Neural cell (in vitro differentiated cells): Measurements from ENCODE around the gene ITGB5. TPM values are rescaled to one million over a fixed set of nuclear protein-coding genes. Genes with fewer than 3 reads are reported as not detected.

ENCODE experiments used
- H2AFZ ChIP-seq: fragments of 200-600, 300-800 bp; sonication (generic), shearing (Covaris generic); 2 replicates; pipeline ENCODE4 v1.6.0; 2014; ENCODE audit warnings: low read depth, mild to moderate bottlenecking, antibody characterized with exemption, low read length, moderate library complexity
- H3F3A ChIP-seq: fragments of 200-600 bp; shearing (Covaris generic); 2 replicates; pipeline ENCODE4 v1.6.1; 2016; ENCODE audit warnings: mild to moderate bottlenecking, moderate library complexity, mixed read lengths, antibody characterized with exemption, low read length; ENCODE audit not compliant: insufficient read depth, poor library complexity, severe bottlenecking
- H3K27ac ChIP-seq: fragments of 200-600, 300-800 bp; sonication (generic), shearing (Covaris generic); 2 replicates; pipeline ENCODE4 v1.5.1; 2014; ENCODE audit warnings: mild to moderate bottlenecking, low read length, moderate library complexity
- H3K27me3 ChIP-seq: fragments of 300-800, 200-600 bp; sonication (generic), shearing (Covaris generic); 2 replicates; pipeline ENCODE4 v1.6.0; 2014; ENCODE audit warnings: mild to moderate bottlenecking, low read depth, low read length, moderate library complexity; ENCODE audit not compliant: insufficient read depth
- H3K36me3 ChIP-seq: fragments of 300-800, 200-600 bp; sonication (generic), shearing (Covaris generic); 2 replicates; pipeline ENCODE4 v1.5.1; 2014; ENCODE audit warnings: mild to moderate bottlenecking, antibody characterized with exemption, low read length, moderate library complexity; ENCODE audit not compliant: insufficient read depth
- H3K4me2 ChIP-seq: fragments of 300-800, 200-600 bp; sonication (generic), shearing (Covaris generic); 2 replicates; pipeline ENCODE4 v1.6.0; 2014; ENCODE audit warnings: mild to moderate bottlenecking, low read length
- H3K4me3 ChIP-seq: fragments of 300-800, 200-600 bp; sonication (generic), shearing (Covaris generic); 2 replicates; pipeline ENCODE4 v1.5.1; 2014; ENCODE audit warnings: mild to moderate bottlenecking, low read length, moderate library complexity
- H3K79me2 ChIP-seq: fragments of 200-600 bp; shearing (Covaris generic); replicated peaks from 2 replicates; pipeline ENCODE4 v1.6.0; 2014; ENCODE audit warnings: mild to moderate bottlenecking, low read length, moderate library complexity; ENCODE audit not compliant: insufficient read depth
- H3K9ac ChIP-seq: fragments of 300-800, 200-600 bp; sonication (generic), shearing (Covaris generic); 2 replicates; pipeline ENCODE4 v1.6.1; 2016; ENCODE audit warnings: mild to moderate bottlenecking, low read length, mixed read lengths
- H3K9me2 ChIP-seq: fragments of 200-600 bp; shearing (Covaris generic); 2 replicates; pipeline ENCODE4 v1.6.1; 2016; ENCODE audit warnings: mild to moderate bottlenecking, low read length, mixed read lengths; ENCODE audit not compliant: insufficient read depth
- H3K9me3 ChIP-seq: fragments of 200-600, 300-800 bp; sonication (generic), shearing (Covaris generic); 2 replicates; pipeline ENCODE4 v1.6.1; 2016; ENCODE audit warnings: mild to moderate bottlenecking, mixed run types, low read length, moderate library complexity, mixed read lengths
- H4K20me1 ChIP-seq: fragments of 200-600 bp; shearing (Covaris generic); 2 replicates; pipeline ENCODE4 v1.6.1; 2016; ENCODE audit warnings: mild to moderate bottlenecking, mixed run types; ENCODE audit not compliant: insufficient read depth
- EP300 ChIP-seq: fragments of 450-650 bp; conservative IDR thresholded peaks from 2 replicates; pipeline ENCODE4 v1.6.1; 2014; ENCODE audit warnings: antibody characterized with exemption, mild to moderate bottlenecking, moderate library complexity; ENCODE audit not compliant: poor library complexity, severe bottlenecking
- EZH2 ChIP-seq: fragments of 200-600, 300-800 bp; shearing (Covaris generic), sonication (generic); IDR thresholded peaks from 2 replicates; pipeline ENCODE4 v1.6.1; 2014; ENCODE audit warnings: antibody characterized with exemption, low read length, borderline replicate concordance, mild to moderate bottlenecking; ENCODE audit not compliant: insufficient read depth, poor library complexity, severe bottlenecking
- MXI1 ChIP-seq: fragments of 450-650 bp; conservative IDR thresholded peaks from 2 replicates; pipeline ENCODE4 v1.6.1; 2014; ENCODE audit warnings: antibody characterized with exemption, mild to moderate bottlenecking; ENCODE audit not compliant: poor library complexity, severe bottlenecking
- RAD21 ChIP-seq: fragments of 450-650 bp; conservative IDR thresholded peaks from 2 replicates; pipeline ENCODE4 v1.6.1; 2014; ENCODE audit warnings: antibody characterized with exemption, mild to moderate bottlenecking, moderate library complexity
- SMC3 ChIP-seq: fragments of 450-650 bp; conservative IDR thresholded peaks from 2 replicates; pipeline ENCODE4 v1.6.1; 2014; ENCODE audit warnings: antibody characterized with exemption, mild to moderate bottlenecking, moderate library complexity; ENCODE audit not compliant: poor library complexity
- TAF1 ChIP-seq: IDR thresholded peaks from 2 replicates; pipeline ENCODE4 v1.6.1; 2012; ENCODE audit warnings: low read depth
- polyA plus RNA-seq: library from polyadenylated mRNA; depleted of rRNA; stranded (reverse); fragments of >200 nt; gene quantifications from 2 replicates; pipeline ENCODE4 v1.2.3, GENCODE V29; 2014
- TF ChIP-seq, protein P1 (sequence below): IDR thresholded peaks from 2 replicates; pipeline ENCODE4 v1.6.1; 2012; ENCODE audit warnings: borderline replicate concordance
- TF ChIP-seq, protein P2 (sequence below): fragments of 450-650 bp; IDR thresholded peaks from 2 replicates; pipeline ENCODE4 v1.5.1; 2014; ENCODE audit warnings: antibody characterized with exemption, mild to moderate bottlenecking, moderate library complexity; ENCODE audit not compliant: poor library complexity, severe bottlenecking

ITGB5 gene
- polyA plus RNA-seq, 1 donor from 2014 or later: 1.2 TPM

DNA sequence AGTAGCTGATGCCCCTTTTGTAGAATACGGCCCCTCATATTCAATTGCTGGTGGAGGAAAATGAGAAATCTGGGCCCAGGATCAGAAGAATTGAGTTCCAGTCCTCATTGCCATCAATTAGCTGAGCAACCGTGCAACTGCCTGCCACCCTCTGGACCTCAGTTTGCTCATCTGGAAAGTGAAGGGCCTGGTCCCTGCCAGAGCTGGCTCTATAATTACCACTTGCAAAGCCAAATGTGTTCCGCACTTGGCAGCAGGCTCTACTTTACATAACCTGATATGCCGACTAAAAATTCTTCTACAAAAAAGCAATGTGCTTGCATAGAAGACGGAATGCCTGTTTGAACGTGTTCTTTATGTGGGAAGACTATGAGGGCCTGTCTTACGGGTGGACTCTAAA is 8.6 kb upstream of the ITGB5 start:
- Histone ChIP-seq H3K4me3 (no peak overlapping the region), H3F3A (no peaks in the 10 kb centered on the region), H3K4me2 (no peak overlapping the region), H3K9ac (no peak overlapping the region), H3K9me3 (no peaks in the 10 kb centered on the region), H3K27me3 (no peaks in the 10 kb centered on the region), H3K9me2 (no peaks in the 10 kb centered on the region), H2AFZ (no peak overlapping the region), H4K20me1 (no peaks in the 10 kb centered on the region), H3K27ac (no peak overlapping the region), H3K79me2 (no peaks in the 10 kb centered on the region), H3K36me3 (no peaks in the 10 kb centered on the region)
- TF ChIP-seq SMC3: no peak
- TF ChIP-seq TAF1: no peak
- TF ChIP-seq RAD21: no peak
- no peak for TF ChIP-seq EZH2
- TF ChIP-seq, protein P1, sequence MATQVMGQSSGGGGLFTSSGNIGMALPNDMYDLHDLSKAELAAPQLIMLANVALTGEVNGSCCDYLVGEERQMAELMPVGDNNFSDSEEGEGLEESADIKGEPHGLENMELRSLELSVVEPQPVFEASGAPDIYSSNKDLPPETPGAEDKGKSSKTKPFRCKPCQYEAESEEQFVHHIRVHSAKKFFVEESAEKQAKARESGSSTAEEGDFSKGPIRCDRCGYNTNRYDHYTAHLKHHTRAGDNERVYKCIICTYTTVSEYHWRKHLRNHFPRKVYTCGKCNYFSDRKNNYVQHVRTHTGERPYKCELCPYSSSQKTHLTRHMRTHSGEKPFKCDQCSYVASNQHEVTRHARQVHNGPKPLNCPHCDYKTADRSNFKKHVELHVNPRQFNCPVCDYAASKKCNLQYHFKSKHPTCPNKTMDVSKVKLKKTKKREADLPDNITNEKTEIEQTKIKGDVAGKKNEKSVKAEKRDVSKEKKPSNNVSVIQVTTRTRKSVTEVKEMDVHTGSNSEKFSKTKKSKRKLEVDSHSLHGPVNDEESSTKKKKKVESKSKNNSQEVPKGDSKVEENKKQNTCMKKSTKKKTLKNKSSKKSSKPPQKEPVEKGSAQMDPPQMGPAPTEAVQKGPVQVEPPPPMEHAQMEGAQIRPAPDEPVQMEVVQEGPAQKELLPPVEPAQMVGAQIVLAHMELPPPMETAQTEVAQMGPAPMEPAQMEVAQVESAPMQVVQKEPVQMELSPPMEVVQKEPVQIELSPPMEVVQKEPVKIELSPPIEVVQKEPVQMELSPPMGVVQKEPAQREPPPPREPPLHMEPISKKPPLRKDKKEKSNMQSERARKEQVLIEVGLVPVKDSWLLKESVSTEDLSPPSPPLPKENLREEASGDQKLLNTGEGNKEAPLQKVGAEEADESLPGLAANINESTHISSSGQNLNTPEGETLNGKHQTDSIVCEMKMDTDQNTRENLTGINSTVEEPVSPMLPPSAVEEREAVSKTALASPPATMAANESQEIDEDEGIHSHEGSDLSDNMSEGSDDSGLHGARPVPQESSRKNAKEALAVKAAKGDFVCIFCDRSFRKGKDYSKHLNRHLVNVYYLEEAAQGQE: no peak
- TF ChIP-seq, protein P2, sequence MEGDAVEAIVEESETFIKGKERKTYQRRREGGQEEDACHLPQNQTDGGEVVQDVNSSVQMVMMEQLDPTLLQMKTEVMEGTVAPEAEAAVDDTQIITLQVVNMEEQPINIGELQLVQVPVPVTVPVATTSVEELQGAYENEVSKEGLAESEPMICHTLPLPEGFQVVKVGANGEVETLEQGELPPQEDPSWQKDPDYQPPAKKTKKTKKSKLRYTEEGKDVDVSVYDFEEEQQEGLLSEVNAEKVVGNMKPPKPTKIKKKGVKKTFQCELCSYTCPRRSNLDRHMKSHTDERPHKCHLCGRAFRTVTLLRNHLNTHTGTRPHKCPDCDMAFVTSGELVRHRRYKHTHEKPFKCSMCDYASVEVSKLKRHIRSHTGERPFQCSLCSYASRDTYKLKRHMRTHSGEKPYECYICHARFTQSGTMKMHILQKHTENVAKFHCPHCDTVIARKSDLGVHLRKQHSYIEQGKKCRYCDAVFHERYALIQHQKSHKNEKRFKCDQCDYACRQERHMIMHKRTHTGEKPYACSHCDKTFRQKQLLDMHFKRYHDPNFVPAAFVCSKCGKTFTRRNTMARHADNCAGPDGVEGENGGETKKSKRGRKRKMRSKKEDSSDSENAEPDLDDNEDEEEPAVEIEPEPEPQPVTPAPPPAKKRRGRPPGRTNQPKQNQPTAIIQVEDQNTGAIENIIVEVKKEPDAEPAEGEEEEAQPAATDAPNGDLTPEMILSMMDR: no peak

DNA sequence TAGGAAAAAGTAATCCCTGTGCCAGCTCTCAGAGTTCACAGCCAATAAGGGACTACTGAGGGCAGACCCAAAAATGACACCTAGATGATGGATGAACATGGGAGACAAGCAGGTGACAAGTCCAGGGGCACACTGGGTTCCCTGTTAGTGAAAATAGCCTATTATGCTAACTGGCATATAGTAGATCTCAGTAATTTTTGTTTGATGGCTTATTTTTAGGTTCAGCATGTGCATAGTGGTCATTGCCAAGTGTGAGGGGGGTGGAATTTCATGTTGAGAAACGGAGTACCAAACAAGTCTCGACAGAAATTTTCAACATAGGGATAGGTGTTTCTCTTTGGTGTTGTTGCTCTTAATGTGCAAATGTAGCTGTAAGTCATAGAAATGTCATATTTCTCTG is 6.4 kb upstream of the ITGB5 start:
- TF ChIP-seq TAF1 (no peak), RAD21 (no peak), EP300 (no peak)
- Histone ChIP-seq H3K27ac (no peak overlapping the region), H3K4me3 (no peak overlapping the region), H3F3A (no peaks in the 10 kb centered on the region), H3K27me3 (peaks cover 5% of the 10 kb centered on the region), H3K4me2 (no peak overlapping the region), H3K9ac (no peak overlapping the region), H3K9me2 (no peaks in the 10 kb centered on the region), H3K9me3 (no peaks in the 10 kb centered on the region), H3K79me2 (no peaks in the 10 kb centered on the region), H4K20me1 (no peaks in the 10 kb centered on the region), H3K36me3 (no peaks in the 10 kb centered on the region), H2AFZ (no peak overlapping the region)

DNA sequence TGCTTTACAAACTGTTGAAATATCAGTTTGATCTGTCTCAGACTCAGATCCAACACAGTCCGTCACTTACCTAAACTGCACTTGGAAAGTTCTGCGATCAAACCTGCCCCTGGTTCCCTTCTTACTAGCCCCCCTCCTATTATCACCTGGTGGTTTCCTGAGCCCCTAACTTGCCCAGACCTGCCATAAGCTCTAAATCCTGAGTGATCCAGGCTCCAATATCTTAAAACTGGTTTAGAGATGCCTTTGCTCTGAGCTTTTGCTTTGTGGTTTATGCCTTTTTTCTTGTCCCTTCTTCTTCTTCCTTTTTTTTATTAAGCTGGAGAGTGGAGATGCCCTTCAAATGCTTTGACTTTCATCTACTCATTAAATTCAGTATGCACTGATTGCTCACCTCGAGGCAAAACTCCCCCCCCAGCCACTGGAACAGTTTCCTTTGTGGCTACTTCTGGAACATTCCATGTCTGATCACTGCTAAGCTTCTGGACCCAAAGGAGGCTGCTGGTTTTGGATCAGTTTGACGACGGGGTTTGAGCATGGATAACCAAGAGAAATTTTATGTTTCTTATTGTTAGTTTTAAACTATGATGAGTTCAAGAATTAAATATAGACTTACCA is 3.5 kb upstream of the ITGB5 start:
- H3K9me3 ChIP-seq: no peaks in the 10 kb centered on the region
- H3K27ac ChIP-seq: no peak overlapping the region
- no peaks in the 10 kb centered on the region for H3K36me3 ChIP-seq
- H4K20me1 ChIP-seq: no peaks in the 10 kb centered on the region
- no peaks in the 10 kb centered on the region for H3K79me2 ChIP-seq
- H3K9ac ChIP-seq: no peak overlapping the region
- no peak overlapping the region for H2AFZ ChIP-seq
- peaks cover 31% of the 10 kb centered on the region for H3K27me3 ChIP-seq
- H3K4me3 ChIP-seq: no peak overlapping the region
- H3K4me2 ChIP-seq: no peak overlapping the region
- TF ChIP-seq RAD21 (no peak), TAF1 (no peak), SMC3 (no peak), MXI1 (no peak), EZH2 (no peak)
- TF ChIP-seq, protein P2: no peak
- TF ChIP-seq, protein P1: no peak
- no peaks in the 10 kb centered on the region for H3F3A ChIP-seq
- H3K9me2 ChIP-seq: no peaks in the 10 kb centered on the region
